GM12865 (cell line): ENCODE data around the gene FZD8.

ENCODE experiments used
- DNase-seq: peaks from one replicate; pipeline ENCODE4 v3.0.0; 2010; ENCODE audit warnings: low read depth
- H3K4me3 ChIP-seq: 2 replicates; pipeline ENCODE4 v1.5.1; 2011; ENCODE audit warnings: mild to moderate bottlenecking, low read depth, low read length, control low read depth
- CTCF ChIP-seq: IDR thresholded peaks from 2 replicates; pipeline ENCODE4 v1.5.1; 2011; ENCODE audit warnings: low read length, control low read depth, low read depth, inconsistent platforms; ENCODE audit not compliant: insufficient read depth; ENCODE audit errors: missing control alignments

FZD8 gene

GRCh38 chr10:35608328-35608672 lies 33.8 kb downstream of the FZD8 start:
- DNase-seq, result no peak
- TF ChIP-seq CTCF, result no peak
- no peak overlapping the region for H3K4me3 ChIP-seq

GRCh38 chr10:35607475-35608327 lies 34.4 kb downstream of the FZD8 start:
- DNase-seq, result no peak
- TF ChIP-seq CTCF, result no peak
- H3K4me3 ChIP-seq, result no peak overlapping the region

- no peak for TF ChIP-seq CTCF
- no peak overlapping the region for H3K4me3 ChIP-seq
- no peak for DNase-seq
Observed at GRCh38 chr10:35606430-35606829, 35.7 kb downstream of the FZD8 start.

GRCh38 chr10:35605191-35605590 lies 36.9 kb downstream of the FZD8 start, which contains the start of gene GJD4:
Gene GJD4, plus strand, starts transcription at chr10:35605341. Its CDS starts 227 bp downstream, at chr10:35605568.
- no peak for DNase-seq
- TF ChIP-seq CTCF, result no peak
- no peak within 1 kb of the TSS for H3K4me3 ChIP-seq

- TF ChIP-seq CTCF, result no peak
- no peak for DNase-seq
- H3K4me3 ChIP-seq, result no peak overlapping the region
Observed at GRCh38 chr10:35600193-35600592, 41.9 kb downstream of the FZD8 start.

GRCh38 chr10:35598379-35598778 lies 43.7 kb downstream of the FZD8 start:
- DNase-seq, result no peak
- no peak overlapping the region for H3K4me3 ChIP-seq
- peak; percentile 1 for TF ChIP-seq CTCF

- H3K4me3 ChIP-seq, result no peak overlapping the region
- DNase-seq, result no peak
- TF ChIP-seq CTCF, result no peak
Observed at GRCh38 chr10:35595106-35595505, 47.0 kb downstream of the FZD8 start.
